ENCODE results near the gene TTC34. TPM values are rescaled to one million over a fixed set of nuclear protein-coding genes. Genes with fewer than 3 reads are reported as not detected.

The TTC34 gene
- total RNA-seq, 1 experiment from 2014 or later: 1.3 TPM

DNA sequence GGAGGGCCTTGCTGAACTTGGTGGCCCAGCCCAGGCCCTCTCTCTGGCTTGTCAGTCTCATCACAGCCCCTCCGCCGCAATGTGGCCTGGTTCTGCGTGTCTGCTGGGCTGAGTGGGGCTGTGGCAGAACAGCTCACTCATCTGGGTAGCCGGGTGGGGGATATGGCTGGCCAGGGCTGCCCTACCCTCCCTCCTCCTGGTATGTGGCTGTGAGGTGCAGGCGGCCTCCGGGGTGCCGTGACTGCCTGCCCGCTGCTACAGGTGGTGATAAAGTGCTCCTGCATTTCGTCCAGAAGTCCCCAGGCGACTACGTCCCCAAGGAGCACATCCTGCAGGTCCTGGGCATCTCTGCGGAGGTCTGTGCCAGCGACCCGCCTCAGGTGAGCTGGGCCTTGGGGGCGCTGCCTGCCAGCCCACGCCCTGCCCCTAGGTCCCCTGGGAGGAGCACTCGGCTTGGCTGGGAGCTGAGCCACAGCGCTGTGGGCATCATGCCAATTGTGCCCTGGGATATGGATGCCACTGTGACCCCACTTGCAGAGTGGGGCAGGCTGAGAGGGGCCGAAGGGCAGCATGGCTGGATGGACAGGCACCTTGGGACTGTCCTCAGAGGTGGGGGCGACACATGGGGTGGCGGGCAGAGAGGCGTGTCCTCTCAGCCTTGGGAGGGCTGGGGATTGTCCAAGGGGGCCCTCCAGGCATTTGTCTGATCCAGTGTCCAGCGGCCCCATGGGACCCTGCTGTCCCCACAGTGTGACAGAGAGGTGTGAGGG, 212.6 kb downstream of the TTC34 start:
- Histone ChIP-seq H3K9ac (ENCODE audit: low read length) (no peak overlapping the region), H3K9me2 (ENCODE audit: insufficient read depth) (no peaks in the 10 kb centered on the region), H3K4me3 (replicated peaks in 1 of 2; ENCODE audit: low read depth in 1 of 2, low read length in 2 of 2) (no peak overlapping the region), H3K9me3 (ENCODE audit: control insufficient read depth in 1 of 2, insufficient read depth in 1 of 2, low read depth in 1 of 2, low read length in 2 of 2) (no peaks in the 10 kb centered on the region), H2AFZ (ENCODE audit: low read depth, low read length, poor library complexity, severe bottlenecking) (no peak overlapping the region), H3K27me3 (ENCODE audit: insufficient read depth, low read length) (no peaks in the 10 kb centered on the region), H3K27ac (ENCODE audit: low read depth, low read length) (no peak overlapping the region), H3K36me3 (ENCODE audit: control insufficient read depth in 1 of 2, insufficient read depth in 2 of 2, low read length in 2 of 2) (no peaks in the 10 kb centered on the region), H4K20me1 (ENCODE audit: insufficient read depth) (no peaks in the 10 kb centered on the region), H3K79me2 (ENCODE audit: insufficient read depth, low read length) (no peaks in the 10 kb centered on the region; the same call in 1 of the 2 replicates), H3K4me1 (ENCODE audit: control insufficient read depth in 1 of 2, insufficient read depth in 2 of 2, low read length in 2 of 2) (peaks cover 4 to 23% of the 10 kb centered on the region in 2 experiments; a peak in 3 of 4 replicates), H3K4me2 (ENCODE audit: low read length) (no peak overlapping the region)
- ChIA-PET RAD21 (ENCODE audit: low non-redundant PET in 1 of 2, low total read pairs in 2 of 2, uncharacterized antibody in 2 of 2, unreplicated experiment in 2 of 2) (no interaction called here), POLR2A (no interaction called here), CTCF (no interaction called here)
- TF ChIP-seq YY1 (IDR thresholded peaks at IDR 0.05; ENCODE audit: extremely low read depth, insufficient replicate concordance, low read depth, low read length): no peak
- no peak for TF ChIP-seq SIN3A (IDR thresholded peaks at IDR 0.05; ENCODE audit: low read depth)
- TF ChIP-seq POLR2AphosphoS5 (IDR thresholded peaks at IDR 0.05; ENCODE audit: low read depth, low read length): no peak
- no peak for TF ChIP-seq EZH2 (IDR thresholded peaks at IDR 0.05)
- TF ChIP-seq TCF7L2 (IDR thresholded peaks at IDR 0.05; ENCODE audit: borderline replicate concordance, extremely low read depth, insufficient read depth, insufficient read length): no peak
- TF ChIP-seq, protein P1, sequence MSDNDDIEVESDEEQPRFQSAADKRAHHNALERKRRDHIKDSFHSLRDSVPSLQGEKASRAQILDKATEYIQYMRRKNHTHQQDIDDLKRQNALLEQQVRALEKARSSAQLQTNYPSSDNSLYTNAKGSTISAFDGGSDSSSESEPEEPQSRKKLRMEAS (IDR thresholded peaks at IDR 0.05): no peak
- TF ChIP-seq, protein P2, sequence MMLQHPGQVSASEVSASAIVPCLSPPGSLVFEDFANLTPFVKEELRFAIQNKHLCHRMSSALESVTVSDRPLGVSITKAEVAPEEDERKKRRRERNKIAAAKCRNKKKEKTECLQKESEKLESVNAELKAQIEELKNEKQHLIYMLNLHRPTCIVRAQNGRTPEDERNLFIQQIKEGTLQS (IDR thresholded peaks at IDR 0.05): no peak
- TF ChIP-seq ZNF274 (IDR thresholded peaks at IDR 0.05; ENCODE audit: low read depth, low read length): no peak
- TF ChIP-seq, protein P3, sequence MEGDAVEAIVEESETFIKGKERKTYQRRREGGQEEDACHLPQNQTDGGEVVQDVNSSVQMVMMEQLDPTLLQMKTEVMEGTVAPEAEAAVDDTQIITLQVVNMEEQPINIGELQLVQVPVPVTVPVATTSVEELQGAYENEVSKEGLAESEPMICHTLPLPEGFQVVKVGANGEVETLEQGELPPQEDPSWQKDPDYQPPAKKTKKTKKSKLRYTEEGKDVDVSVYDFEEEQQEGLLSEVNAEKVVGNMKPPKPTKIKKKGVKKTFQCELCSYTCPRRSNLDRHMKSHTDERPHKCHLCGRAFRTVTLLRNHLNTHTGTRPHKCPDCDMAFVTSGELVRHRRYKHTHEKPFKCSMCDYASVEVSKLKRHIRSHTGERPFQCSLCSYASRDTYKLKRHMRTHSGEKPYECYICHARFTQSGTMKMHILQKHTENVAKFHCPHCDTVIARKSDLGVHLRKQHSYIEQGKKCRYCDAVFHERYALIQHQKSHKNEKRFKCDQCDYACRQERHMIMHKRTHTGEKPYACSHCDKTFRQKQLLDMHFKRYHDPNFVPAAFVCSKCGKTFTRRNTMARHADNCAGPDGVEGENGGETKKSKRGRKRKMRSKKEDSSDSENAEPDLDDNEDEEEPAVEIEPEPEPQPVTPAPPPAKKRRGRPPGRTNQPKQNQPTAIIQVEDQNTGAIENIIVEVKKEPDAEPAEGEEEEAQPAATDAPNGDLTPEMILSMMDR (IDR thresholded peaks at IDR 0.05 in 2 of 3, conservative IDR thresholded peaks at IDR 0.05 in 1 of 3; ENCODE audit: borderline replicate concordance in 1 of 3, insufficient read depth in 1 of 3, low read depth in 2 of 3, low read length in 2 of 3): no peak
- TF ChIP-seq CBX3 (IDR thresholded peaks at IDR 0.05; ENCODE audit: low read depth): no peak
- TF ChIP-seq POLR2A (IDR thresholded peaks at IDR 0.05; ENCODE audit: borderline replicate concordance, extremely low read depth, insufficient read depth, insufficient read length): no peak
- no peak for TF ChIP-seq FOSL1 (IDR thresholded peaks at IDR 0.05; ENCODE audit: low read depth)
- TF ChIP-seq, protein P4, sequence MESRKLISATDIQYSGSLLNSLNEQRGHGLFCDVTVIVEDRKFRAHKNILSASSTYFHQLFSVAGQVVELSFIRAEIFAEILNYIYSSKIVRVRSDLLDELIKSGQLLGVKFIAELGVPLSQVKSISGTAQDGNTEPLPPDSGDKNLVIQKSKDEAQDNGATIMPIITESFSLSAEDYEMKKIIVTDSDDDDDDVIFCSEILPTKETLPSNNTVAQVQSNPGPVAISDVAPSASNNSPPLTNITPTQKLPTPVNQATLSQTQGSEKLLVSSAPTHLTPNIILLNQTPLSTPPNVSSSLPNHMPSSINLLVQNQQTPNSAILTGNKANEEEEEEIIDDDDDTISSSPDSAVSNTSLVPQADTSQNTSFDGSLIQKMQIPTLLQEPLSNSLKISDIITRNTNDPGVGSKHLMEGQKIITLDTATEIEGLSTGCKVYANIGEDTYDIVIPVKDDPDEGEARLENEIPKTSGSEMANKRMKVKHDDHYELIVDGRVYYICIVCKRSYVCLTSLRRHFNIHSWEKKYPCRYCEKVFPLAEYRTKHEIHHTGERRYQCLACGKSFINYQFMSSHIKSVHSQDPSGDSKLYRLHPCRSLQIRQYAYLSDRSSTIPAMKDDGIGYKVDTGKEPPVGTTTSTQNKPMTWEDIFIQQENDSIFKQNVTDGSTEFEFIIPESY (IDR thresholded peaks at IDR 0.05; ENCODE audit: extremely low read depth, insufficient replicate concordance, low read length): no peak
- TF ChIP-seq JUND (IDR thresholded peaks at IDR 0.05): no peak
- no peak for TF ChIP-seq ZFX (IDR thresholded peaks at IDR 0.05)
- TF ChIP-seq SP1 (IDR thresholded peaks at IDR 0.05; ENCODE audit: low read depth): no peak
- TF ChIP-seq ELF1 (IDR thresholded peaks at IDR 0.05; ENCODE audit: borderline replicate concordance, low read depth): no peak
- no peak for TF ChIP-seq RAD21 (IDR thresholded peaks at IDR 0.05; ENCODE audit: low read depth)
- TF ChIP-seq CEBPB (IDR thresholded peaks at IDR 0.05; ENCODE audit: low read depth): no peak
- TF ChIP-seq EGR1 (IDR thresholded peaks at IDR 0.05; ENCODE audit: low read depth): no peak
- no peak for DNase-seq (ENCODE audit: low read depth, low spot score)
- intact Hi-C loops (cut with micrococcal nuclease): loop anchor here (10.0 kb wide), 1 partner anchor 1016 kb away; no protein-coding TSS in a partner anchor
- no peak for ATAC-seq
- BruUV-seq (replicated peaks): no TSS peak
